Fibroblast of skin of left biceps (primary cell): Measurements from ENCODE around the gene EEF2.
"Not testable (repeated sequence)": the region's sequence is repeated elsewhere in the genome, so short reads cannot be mapped to it uniquely, and the experiment has no call there.

Experiments used
- DNase-seq, 2 experiments: peaks; one replicate each; pipeline ENCODE4 v3.0.0-alpha.2; 2013; ENCODE audit warnings: low read depth in 2 of 2

EEF2 gene

DNA sequence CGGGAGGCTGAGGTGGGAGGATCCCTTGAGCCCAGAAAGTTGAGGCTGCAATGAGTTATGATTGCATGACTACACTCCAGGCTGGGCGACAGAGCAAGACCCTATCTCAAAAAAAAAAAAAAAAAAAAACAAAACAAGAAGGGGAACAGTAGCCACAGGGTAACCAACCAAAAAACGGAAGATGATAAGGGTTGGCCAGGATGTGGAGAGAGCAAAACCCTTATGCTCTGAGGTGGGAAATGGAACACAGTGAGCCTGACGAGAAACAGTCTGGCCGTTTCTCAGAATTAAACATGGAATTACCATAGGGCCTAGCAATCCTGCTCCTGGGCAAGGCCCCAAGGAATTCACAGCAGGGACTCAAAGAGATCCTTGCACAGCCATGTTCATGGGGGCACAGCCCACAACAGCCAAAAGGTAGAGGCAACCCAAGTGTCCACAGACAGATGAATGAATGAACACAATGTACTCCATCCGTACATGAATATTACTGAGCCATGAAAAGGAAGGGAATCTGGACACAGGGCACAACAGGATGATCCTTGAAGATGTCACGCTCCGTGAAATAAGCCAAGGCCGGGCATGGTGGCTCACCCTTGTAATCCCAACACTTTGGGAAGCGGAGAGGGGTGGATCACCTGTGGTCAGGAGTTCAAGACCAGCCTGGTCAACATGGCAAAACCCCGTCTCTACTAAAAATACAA, 41.1 kb downstream of the EEF2 start:
- DNase-seq, result no peak

GRCh38 chr19:3942790-3943409, 42.4 kb downstream of the EEF2 start:
- no peak for DNase-seq

GRCh38 chr19:3938300-3938950, 46.8 kb downstream of the EEF2 start:
- not testable (repeated sequence) for DNase-seq

DNA sequence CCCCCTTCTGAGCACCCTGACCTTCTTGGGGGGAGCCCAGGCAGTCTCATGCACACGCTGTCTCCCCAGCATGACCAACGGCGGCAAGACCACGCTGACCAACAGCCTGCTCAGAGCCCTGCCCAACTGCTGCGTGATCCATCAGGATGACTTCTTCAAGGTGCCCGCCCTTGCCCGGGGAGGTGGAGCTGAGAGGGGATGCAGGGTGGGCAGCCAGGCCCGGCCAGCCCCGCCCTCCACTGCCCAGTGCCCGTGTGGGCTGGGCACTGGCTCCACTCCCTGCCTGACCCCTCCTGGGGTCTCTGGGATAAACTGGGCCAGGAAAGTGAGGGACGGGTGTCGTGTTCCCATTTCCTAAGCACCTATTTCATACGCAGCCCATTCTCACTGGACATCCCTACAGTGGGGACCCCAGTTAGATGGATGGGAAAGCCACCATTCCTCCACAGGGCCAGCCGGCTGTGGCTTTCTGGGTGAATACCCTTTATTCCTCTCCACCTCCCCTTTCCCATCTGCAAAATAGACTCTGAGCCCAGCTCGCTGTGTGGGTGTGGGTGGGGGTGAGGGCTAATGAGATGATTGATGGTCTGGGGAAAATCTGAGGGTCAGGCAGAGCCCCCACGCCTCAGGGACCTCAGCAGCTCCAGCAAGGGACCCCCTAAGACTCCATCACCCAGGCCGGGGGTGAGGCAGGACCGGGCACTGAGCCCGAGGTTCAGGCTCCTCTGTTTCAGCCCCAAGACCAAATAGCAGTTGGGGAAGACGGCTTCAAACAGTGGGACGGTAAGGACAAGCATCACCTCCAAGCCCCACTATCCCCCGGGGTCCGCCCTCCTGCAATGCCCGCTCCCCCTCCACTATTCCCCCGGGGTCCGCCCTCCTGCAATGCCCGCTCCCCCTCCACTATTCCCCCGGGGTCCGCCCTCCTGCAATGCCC, 48.5 kb downstream of the EEF2 start:
- DNase-seq, result no peak

DNA sequence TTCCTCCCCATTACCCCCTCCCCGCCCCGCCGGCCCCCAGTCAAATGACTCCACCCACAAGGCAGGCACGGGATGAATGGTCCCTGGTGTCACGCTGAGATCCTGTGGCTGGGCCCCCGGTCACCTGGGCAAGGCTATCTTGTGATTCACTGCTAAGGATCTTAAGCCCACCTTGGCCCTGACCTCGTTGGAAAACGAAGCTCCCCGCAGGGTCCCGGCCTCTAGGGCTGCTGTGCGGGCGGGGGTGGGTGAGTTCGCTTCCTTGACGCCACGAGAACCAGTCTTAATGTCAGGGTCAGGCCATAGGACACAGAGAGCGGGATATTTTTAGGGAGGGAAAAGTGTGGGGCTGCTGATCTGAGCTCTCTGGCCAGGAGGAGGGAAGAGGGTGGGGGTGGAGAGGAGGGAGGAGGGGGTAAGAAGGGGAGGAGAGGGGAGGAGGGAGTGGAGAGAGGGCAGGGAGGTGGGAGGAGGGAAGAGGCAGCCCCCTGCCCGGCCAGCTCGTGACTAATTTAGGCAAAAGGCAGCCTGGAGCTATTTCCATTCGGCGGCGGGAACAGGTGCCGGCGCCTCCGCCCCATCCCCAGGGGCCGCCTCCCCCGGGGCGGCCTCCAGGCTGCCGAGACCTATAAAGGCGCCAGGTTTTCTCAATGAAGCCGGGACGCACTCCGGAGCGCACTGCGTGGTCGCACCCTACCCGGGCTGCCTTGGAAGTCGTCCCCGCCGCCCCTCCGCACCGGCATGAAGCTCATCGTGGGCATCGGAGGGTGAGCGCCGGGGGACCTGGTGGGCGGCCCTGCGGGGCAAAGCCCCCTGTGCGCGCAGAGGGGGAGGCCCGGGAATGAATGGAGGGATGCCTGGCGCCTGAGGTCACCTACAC, 52.1 kb downstream of the EEF2 start, which contains the start of gene NMRK2:
TSS of gene NMRK2 (plus strand) at position 139 of the 880 bp plus-strand sequence. CDS start at position 742, 603 bp downstream.
- no peak for DNase-seq

DNA sequence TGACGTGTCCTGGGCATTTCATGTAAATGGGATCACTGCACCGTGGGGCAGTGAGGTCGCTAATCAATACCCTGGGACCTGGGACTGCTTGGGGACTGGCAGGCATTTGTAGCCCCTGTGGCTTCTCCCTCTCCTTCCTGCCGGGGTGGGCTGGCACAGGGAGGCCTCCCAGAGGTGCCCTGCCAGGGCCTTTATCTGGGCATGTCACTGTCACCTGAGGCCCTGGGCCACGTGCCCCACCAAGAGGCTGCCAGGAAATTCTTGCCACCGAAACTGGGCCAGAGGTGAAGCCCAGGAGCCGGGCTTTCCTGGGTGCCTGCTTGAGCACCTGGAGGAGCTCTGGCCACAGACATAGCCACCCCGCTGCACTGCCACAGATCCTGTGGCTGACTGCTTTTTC, 54.2 kb downstream of the EEF2 start:
- no peak for DNase-seq
